ENCODE measurements around the gene HEATR9.

HEATR9 gene

GRCh38 chr17:35893751-35894150 is 25.1 kb upstream of the HEATR9 start:
- no peak for DNase-seq

GRCh38 chr17:35892091-35893035 is 23.7 kb upstream of the HEATR9 start:
- no peak for DNase-seq

GRCh38 chr17:35891269-35891668 is 22.6 kb upstream of the HEATR9 start:
- no peak for DNase-seq

- DNase-seq, result no peak
Observed at GRCh38 chr17:35890774-35891155, 22.1 kb upstream of the HEATR9 start.

GRCh38 chr17:35889818-35890773 is 21.4 kb upstream of the HEATR9 start:
- DNase-seq, result no peak

- no peak for DNase-seq
Observed at GRCh38 chr17:35889241-35889640, 20.6 kb upstream of the HEATR9 start.

GRCh38 chr17:35879773-35880654 is 11.3 kb upstream of the HEATR9 start, which contains the start of gene CCL5:
Gene CCL5, minus strand, starts transcription at chr17:35880360.
- DNase-seq, result peak; percentile 82 to 83

GRCh38 chr17:35878361-35878760 is 9.7 kb upstream of the HEATR9 start:
- DNase-seq, result no peak

GRCh38 chr17:35877345-35878029 is 8.8 kb upstream of the HEATR9 start:
- DNase-seq, result no peak

- DNase-seq, result no peak
Observed at GRCh38 chr17:35876534-35876933, 7.8 kb upstream of the HEATR9 start.

GRCh38 chr17:35875800-35876139 is 7.1 kb upstream of the HEATR9 start:
- peak; percentile 60 to 64 for DNase-seq

- no peak for DNase-seq
Observed at GRCh38 chr17:35875072-35875799, 6.5 kb upstream of the HEATR9 start.

- no peak for DNase-seq
Observed at GRCh38 chr17:35872196-35872980, 3.7 kb upstream of the HEATR9 start.

GRCh38 chr17:35870906-35871819 is 2.5 kb upstream of the HEATR9 start:
- DNase-seq, result peak; percentile 89 to 90

- no peak for DNase-seq
Observed at GRCh38 chr17:35867574-35867973, 1.1 kb downstream of the HEATR9 start.

- no peak for DNase-seq
Observed at GRCh38 chr17:35866341-35866950, 2.2 kb downstream of the HEATR9 start.

- DNase-seq, result no peak
Observed at GRCh38 chr17:35865412-35866340, 3.0 kb downstream of the HEATR9 start.

GRCh38 chr17:35864853-35865252 is 3.8 kb downstream of the HEATR9 start:
- no peak for DNase-seq

Measured in Kasumi-1 (cell line).